PC-3 (cell line): ENCODE data around the gene SLC44A1.

ENCODE experiments used
- CTCF ChIP-seq: fragments of 300-600 bp; sonication (generic); conservative IDR thresholded peaks from 2 replicates; pipeline ENCODE4 v1.5.1; 2017; ENCODE audit warnings: antibody characterized with exemption, low read depth, mild to moderate bottlenecking, low read length
- EZH2 ChIP-seq: fragments of 300-600 bp; sonication (generic); IDR thresholded peaks from one replicate; pipeline ENCODE4 v1.6.1; 2017; ENCODE audit warnings: antibody characterized with exemption, mild to moderate bottlenecking, low read length; ENCODE audit not compliant: unreplicated experiment
- EZH2phosphoT487 ChIP-seq: fragments of 300-600 bp; sonication (generic); IDR thresholded peaks from 2 replicates; pipeline ENCODE4 v1.6.1; 2018; ENCODE audit warnings: mild to moderate bottlenecking, antibody characterized with exemption, low read length, borderline replicate concordance

DNA sequence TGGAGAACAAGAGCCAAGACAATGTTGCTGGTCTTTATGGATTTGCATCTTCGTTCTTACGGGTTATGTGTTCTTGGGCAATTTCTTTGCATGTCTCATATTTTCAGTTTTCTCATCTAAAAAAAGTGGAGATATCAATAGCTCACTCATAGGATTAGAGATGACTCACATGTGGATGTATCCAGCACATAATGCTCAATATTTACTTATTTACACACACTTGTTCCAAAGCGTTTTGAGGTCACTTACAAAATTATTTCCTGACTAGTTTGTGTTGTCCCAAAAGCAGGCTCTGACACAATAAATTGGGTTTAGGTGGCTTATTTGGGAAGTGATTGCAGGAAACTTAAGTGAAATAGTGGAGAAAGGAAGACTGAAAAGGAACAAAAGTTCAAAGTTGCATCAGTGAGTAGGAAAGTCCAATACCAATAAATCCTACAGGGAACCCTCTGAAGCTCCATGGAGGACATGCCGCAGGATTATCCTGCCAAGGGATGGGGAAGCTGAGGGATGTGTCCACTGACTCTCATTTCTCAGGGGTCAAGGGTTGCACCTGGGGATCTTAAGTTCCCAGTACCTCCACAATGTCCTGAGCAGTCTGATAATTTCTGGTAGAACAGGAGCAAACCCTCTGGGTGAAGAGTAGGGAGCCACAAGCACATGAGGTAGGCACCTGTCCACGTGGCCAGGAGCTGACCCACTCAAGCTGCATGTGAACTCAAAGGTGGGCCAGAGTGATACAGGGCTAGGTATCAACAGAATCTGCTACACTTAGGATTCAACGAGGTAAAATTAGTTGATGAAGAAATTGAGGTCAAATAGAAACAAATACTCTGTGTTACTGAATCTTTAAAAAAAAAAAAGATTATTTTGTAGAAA lies 37.4 kb upstream of the SLC44A1 start:
- TF ChIP-seq CTCF (no peak), EZH2 (no peak), EZH2phosphoT487 (no peak)
